Fibroblast of lung (primary cell): ENCODE measurements around the gene TBR1.

Source experiments
- EZH2 ChIP-seq: IDR thresholded peaks from 2 replicates; pipeline ENCODE4 v1.5.1; 2012; ENCODE audit warnings: low read length, control low read depth, mild to moderate bottlenecking; ENCODE audit errors: missing control alignments
- TF ChIP-seq, protein P1 (sequence below), 2 donors: IDR thresholded peaks in 1 of 2; conservative IDR thresholded peaks in 1 of 2; 1 replicate in 1 of 2; 2 replicates in 1 of 2; pipeline ENCODE4 v1.5.1; 2011 to 2012; ENCODE audit warnings: low read length in 2 of 2, control low read depth in 1 of 2, inconsistent platforms in 1 of 2, low read depth in 1 of 2, mild to moderate bottlenecking in 1 of 2

DNA sequence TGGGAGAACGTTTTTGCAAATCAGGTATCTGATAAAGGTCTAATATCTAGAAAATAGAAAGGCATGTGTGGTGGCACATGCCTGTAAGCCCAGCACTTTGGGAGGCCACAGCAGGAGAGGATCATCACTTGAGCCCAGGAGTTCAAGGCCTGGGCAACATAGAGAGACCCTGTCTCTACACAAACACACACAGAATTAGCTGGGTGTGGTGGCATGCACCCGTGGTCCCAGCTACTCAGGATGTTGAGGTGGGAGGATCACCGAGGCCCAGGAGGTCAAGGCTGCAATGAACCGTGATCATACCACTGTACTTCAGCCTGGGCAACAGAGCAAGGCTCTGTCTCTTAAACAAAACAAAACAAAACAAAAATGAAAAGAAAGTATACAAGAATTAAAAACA, 13.8 kb upstream of the TBR1 start:
- TF ChIP-seq, protein P1, sequence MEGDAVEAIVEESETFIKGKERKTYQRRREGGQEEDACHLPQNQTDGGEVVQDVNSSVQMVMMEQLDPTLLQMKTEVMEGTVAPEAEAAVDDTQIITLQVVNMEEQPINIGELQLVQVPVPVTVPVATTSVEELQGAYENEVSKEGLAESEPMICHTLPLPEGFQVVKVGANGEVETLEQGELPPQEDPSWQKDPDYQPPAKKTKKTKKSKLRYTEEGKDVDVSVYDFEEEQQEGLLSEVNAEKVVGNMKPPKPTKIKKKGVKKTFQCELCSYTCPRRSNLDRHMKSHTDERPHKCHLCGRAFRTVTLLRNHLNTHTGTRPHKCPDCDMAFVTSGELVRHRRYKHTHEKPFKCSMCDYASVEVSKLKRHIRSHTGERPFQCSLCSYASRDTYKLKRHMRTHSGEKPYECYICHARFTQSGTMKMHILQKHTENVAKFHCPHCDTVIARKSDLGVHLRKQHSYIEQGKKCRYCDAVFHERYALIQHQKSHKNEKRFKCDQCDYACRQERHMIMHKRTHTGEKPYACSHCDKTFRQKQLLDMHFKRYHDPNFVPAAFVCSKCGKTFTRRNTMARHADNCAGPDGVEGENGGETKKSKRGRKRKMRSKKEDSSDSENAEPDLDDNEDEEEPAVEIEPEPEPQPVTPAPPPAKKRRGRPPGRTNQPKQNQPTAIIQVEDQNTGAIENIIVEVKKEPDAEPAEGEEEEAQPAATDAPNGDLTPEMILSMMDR (conservative IDR thresholded peaks at IDR 0.05 in 1 of 2, IDR thresholded peaks at IDR 0.05 in 1 of 2; ENCODE audit: low read depth in 1 of 2, low read length in 2 of 2) = no peak
- no peak for TF ChIP-seq EZH2
